ENCODE measurements around the gene VASH2.

The VASH2 gene

DNA sequence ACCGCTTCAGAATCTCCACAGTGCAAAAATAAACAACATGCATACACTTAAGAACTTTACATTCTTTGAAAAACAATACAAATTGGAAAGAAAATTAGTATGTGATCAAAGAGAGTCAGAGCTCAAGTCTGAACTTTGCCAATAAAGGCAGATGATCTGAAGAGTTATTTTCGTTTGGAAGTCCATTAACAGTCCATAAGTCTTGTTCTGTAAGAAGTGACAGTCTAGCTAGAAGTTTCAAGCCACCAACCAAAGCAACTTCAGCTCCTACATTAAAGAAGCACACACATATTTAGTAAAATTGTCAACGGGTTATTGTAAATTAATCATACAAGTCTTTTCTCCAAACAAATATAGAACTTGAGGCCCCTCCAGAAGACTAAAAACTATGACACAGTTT is 44.6 kb downstream of the VASH2 start:
- no peak for TF ChIP-seq RAD21 (IDR thresholded peaks at IDR 0.05; ENCODE audit: low read depth)
- TF ChIP-seq TEAD4 (IDR thresholded peaks at IDR 0.05): no peak
- no peak for TF ChIP-seq YY1 (IDR thresholded peaks at IDR 0.05; ENCODE audit: low read depth)
- no peak for TF ChIP-seq FOXM1 (IDR thresholded peaks at IDR 0.05; ENCODE audit: borderline replicate concordance, low read depth)

DNA sequence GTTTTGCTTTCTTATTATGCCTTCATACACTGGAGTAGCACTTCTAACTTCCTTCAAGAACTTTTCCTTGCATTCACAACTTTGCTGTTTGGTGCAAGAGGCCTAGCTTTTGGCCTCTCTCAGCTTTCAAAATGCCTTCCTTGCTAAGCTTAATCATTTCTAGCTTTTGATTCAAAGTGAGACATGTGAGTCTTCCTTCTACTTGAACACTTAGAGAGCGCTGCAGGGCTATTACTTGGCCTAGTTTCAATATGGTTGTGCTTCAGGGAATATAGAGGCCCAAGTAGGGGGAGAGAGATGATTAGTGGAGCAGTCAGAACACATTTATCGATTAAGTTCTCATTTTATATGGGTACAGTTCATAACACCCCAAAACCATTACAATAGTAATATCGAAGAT is 52.9 kb downstream of the VASH2 start:
- TF ChIP-seq, protein P1, sequence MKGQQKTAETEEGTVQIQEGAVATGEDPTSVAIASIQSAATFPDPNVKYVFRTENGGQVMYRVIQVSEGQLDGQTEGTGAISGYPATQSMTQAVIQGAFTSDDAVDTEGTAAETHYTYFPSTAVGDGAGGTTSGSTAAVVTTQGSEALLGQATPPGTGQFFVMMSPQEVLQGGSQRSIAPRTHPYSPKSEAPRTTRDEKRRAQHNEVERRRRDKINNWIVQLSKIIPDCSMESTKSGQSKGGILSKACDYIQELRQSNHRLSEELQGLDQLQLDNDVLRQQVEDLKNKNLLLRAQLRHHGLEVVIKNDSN (IDR thresholded peaks at IDR 0.05): no peak
- TF ChIP-seq CREB1 (IDR thresholded peaks at IDR 0.05; ENCODE audit: low read depth) (no peak), TCF12 (IDR thresholded peaks at IDR 0.05; ENCODE audit: low read depth) (no peak), YY1 (IDR thresholded peaks at IDR 0.05; ENCODE audit: low read depth) (no peak), TAF1 (IDR thresholded peaks at IDR 0.05; ENCODE audit: low read depth) (no peak), EP300 (IDR thresholded peaks at IDR 0.05; ENCODE audit: borderline replicate concordance) (no peak), TEAD4 (IDR thresholded peaks at IDR 0.05) (no peak), EGR1 (IDR thresholded peaks at IDR 0.05) (no peak), NFIC (IDR thresholded peaks at IDR 0.05) (no peak), CEBPB (IDR thresholded peaks at IDR 0.05) (no peak), ZBTB7A (IDR thresholded peaks at IDR 0.05; ENCODE audit: low read depth) (no peak)
- TF ChIP-seq, protein P2, sequence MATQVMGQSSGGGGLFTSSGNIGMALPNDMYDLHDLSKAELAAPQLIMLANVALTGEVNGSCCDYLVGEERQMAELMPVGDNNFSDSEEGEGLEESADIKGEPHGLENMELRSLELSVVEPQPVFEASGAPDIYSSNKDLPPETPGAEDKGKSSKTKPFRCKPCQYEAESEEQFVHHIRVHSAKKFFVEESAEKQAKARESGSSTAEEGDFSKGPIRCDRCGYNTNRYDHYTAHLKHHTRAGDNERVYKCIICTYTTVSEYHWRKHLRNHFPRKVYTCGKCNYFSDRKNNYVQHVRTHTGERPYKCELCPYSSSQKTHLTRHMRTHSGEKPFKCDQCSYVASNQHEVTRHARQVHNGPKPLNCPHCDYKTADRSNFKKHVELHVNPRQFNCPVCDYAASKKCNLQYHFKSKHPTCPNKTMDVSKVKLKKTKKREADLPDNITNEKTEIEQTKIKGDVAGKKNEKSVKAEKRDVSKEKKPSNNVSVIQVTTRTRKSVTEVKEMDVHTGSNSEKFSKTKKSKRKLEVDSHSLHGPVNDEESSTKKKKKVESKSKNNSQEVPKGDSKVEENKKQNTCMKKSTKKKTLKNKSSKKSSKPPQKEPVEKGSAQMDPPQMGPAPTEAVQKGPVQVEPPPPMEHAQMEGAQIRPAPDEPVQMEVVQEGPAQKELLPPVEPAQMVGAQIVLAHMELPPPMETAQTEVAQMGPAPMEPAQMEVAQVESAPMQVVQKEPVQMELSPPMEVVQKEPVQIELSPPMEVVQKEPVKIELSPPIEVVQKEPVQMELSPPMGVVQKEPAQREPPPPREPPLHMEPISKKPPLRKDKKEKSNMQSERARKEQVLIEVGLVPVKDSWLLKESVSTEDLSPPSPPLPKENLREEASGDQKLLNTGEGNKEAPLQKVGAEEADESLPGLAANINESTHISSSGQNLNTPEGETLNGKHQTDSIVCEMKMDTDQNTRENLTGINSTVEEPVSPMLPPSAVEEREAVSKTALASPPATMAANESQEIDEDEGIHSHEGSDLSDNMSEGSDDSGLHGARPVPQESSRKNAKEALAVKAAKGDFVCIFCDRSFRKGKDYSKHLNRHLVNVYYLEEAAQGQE (IDR thresholded peaks at IDR 0.05; ENCODE audit: low read depth): no peak

DNA sequence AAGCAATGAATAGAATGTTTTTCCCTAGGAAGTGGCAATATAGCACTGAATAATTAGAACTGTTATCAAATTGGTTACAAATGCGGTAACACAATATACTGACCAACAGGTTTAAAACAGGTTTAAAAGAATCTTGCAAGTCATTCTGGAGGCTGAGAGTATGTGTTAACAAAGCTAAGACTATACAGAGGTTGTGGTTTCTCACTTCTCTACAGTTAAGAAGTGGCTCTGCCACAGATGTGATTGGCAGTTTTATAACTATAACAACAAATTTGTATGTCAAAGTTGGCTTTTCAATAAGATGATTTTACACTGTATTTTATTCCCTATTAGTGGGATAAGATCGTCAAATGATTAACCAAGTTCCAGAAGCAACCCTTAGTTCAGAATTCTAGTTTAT is 58.2 kb downstream of the VASH2 start:
- TF ChIP-seq EGR1 (IDR thresholded peaks at IDR 0.05): no peak
- no peak for TF ChIP-seq FOXM1 (IDR thresholded peaks at IDR 0.05; ENCODE audit: borderline replicate concordance, low read depth)
- no peak for TF ChIP-seq CREB1 (IDR thresholded peaks at IDR 0.05; ENCODE audit: low read depth)
- TF ChIP-seq, protein P3, sequence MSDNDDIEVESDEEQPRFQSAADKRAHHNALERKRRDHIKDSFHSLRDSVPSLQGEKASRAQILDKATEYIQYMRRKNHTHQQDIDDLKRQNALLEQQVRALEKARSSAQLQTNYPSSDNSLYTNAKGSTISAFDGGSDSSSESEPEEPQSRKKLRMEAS (IDR thresholded peaks at IDR 0.05): no peak
- no peak for TF ChIP-seq TAF1 (IDR thresholded peaks at IDR 0.05; ENCODE audit: low read depth)
- TF ChIP-seq, protein P1 (IDR thresholded peaks at IDR 0.05): no peak
- no peak for TF ChIP-seq CEBPB (IDR thresholded peaks at IDR 0.05)
- TF ChIP-seq TCF12 (IDR thresholded peaks at IDR 0.05; ENCODE audit: low read depth): no peak
- no peak for TF ChIP-seq ZBTB7A (IDR thresholded peaks at IDR 0.05; ENCODE audit: low read depth)

DNA sequence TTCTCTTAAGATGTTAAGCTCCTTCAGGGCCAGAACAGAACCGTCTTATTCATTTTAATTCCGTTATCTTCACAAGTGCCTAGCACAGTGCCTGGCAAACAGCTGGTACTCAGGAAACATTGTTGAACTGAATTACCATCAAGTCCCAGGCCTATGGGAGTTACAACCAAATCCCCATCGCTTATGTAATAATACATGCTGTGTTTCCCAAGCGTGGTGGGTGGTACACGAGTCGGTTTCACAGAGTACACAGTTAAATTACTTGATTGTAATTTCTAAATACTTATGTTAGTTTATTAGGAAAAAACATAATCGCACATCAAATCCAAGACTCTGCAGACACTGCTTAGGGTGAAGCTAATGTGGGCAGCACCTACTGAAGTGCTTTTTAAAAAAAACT is 64.3 kb downstream of the VASH2 start:
- TF ChIP-seq, protein P2 (IDR thresholded peaks at IDR 0.05; ENCODE audit: low read depth): no peak
- TF ChIP-seq NFIC (IDR thresholded peaks at IDR 0.05) (no peak), TAF1 (IDR thresholded peaks at IDR 0.05; ENCODE audit: low read depth) (no peak), RAD21 (IDR thresholded peaks at IDR 0.05; ENCODE audit: low read depth) (no peak), FOXM1 (IDR thresholded peaks at IDR 0.05; ENCODE audit: borderline replicate concordance, low read depth) (no peak), EP300 (IDR thresholded peaks at IDR 0.05; ENCODE audit: borderline replicate concordance) (no peak), TCF12 (IDR thresholded peaks at IDR 0.05; ENCODE audit: low read depth) (no peak), YY1 (IDR thresholded peaks at IDR 0.05; ENCODE audit: low read depth) (no peak), TEAD4 (IDR thresholded peaks at IDR 0.05) (no peak), CEBPB (IDR thresholded peaks at IDR 0.05) (no peak), EGR1 (IDR thresholded peaks at IDR 0.05) (no peak), ZBTB7A (IDR thresholded peaks at IDR 0.05; ENCODE audit: low read depth) (no peak)
- TF ChIP-seq, protein P3 (IDR thresholded peaks at IDR 0.05): no peak
- TF ChIP-seq, protein P1 (IDR thresholded peaks at IDR 0.05): no peak

DNA sequence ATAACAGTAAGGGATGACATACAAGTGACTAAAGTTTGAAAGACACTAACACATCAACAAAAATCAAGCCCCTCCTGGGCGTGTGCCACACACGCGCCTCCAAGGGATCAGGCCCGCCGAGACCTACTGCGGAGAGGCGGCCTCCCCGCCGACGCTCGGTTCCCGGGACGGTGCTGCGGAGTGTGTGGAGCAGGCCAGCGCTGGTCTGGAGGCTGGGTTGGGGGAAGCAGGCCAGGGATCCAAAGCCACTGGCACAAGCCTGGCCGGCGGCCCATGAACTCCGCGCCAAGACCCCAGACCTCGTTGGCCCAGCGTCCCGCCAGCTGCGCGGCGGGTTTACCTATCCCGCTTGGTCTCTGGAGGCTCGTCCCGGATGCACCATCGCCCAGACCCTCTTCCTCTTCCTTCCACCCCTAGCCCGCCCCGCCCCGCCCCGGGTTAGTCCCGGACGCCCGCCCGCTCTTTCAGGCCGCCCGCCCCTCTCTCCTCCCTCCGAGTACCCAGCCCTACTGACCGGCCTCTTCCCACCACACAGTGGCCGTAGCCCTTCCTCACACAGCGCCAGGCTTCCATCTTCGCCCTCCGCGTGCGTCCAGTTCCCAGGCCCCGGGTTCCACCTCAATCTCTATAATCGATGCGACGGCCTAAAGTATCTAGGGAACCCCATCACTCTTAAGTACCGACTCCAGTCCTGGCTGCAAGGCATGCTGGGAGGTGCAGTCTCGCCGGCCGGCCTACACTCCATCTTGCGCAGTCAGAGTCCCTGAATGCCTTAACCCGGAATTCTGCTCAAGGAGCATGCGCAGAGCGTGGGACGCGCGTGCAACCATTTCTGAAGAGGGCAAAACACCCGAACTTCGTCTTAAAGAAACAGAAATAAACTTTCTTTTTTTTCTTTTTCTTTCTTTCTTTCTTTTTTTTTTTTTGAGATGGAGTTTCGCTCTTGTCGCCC is 65.0 kb downstream of the VASH2 start, which contains the start of gene ANGEL2:
ANGEL2 (minus strand) TSS at position 769 of the 952 bp plus-strand sequence; CDS start at position 573, 196 bp downstream.
- no peak for TF ChIP-seq RAD21 (IDR thresholded peaks at IDR 0.05; ENCODE audit: low read depth)
- peak; percentile 71 for TF ChIP-seq EGR1 (IDR thresholded peaks at IDR 0.05)
- peak; percentile 66; the same call in 1 of the 2 replicates for TF ChIP-seq TAF1 (IDR thresholded peaks at IDR 0.05; ENCODE audit: low read depth)
- peak; percentile 99 for TF ChIP-seq YY1 (IDR thresholded peaks at IDR 0.05; ENCODE audit: low read depth)
- TF ChIP-seq EP300 (IDR thresholded peaks at IDR 0.05; ENCODE audit: borderline replicate concordance): no peak
- TF ChIP-seq, protein P3 (IDR thresholded peaks at IDR 0.05): peak; percentile 30
- peak; percentile 52; the same call in 1 of the 2 replicates for TF ChIP-seq TEAD4 (IDR thresholded peaks at IDR 0.05)

All from Ishikawa (cell line).